Urothelium cell line (cell line): ENCODE results near the gene PCDH9.
A peak's percentile ranks its signal among the peaks of the same experiment; 100 is the strongest.

Experiments
- DNase-seq: peaks from one replicate; pipeline ENCODE4 v3.0.0; 2011; ENCODE audit warnings: low spot score, mixed read lengths
- FAIRE-seq: peaks from 2 replicates; lab custom pipeline; 2011; peaks lifted over from hg19 to GRCh38; lab: Jason Lieb, UNC

The PCDH9 gene

GRCh38 chr13:67167420-67167819, 62.7 kb downstream of the PCDH9 start:
- FAIRE-seq (no peak), DNase-seq (no peak)

- no peak for DNase-seq
- FAIRE-seq: no peak
These were observed 69.0 kb downstream of the PCDH9 start for GRCh38 chr13:67161176-67161575.

GRCh38 chr13:67158903-67159302, 71.2 kb downstream of the PCDH9 start:
- no peak for DNase-seq
- FAIRE-seq: no peak

GRCh38 chr13:67156723-67157060, 73.4 kb downstream of the PCDH9 start:
- DNase-seq: no peak
- no peak for FAIRE-seq

- FAIRE-seq (no peak), DNase-seq (no peak)
These were observed 74.0 kb downstream of the PCDH9 start for GRCh38 chr13:67155898-67156722.

GRCh38 chr13:67152085-67152484, 78.1 kb downstream of the PCDH9 start:
- FAIRE-seq (no peak), DNase-seq (no peak)

- FAIRE-seq (no peak), DNase-seq (no peak)
These were observed 78.5 kb downstream of the PCDH9 start for GRCh38 chr13:67151652-67152051.

GRCh38 chr13:67150608-67151007, 79.5 kb downstream of the PCDH9 start:
- DNase-seq: no peak

GRCh38 chr13:67148161-67148571, 82.0 kb downstream of the PCDH9 start:
- DNase-seq (peak; percentile 7), FAIRE-seq (no peak)

More at GRCh38 chr13:67150608-67151007, 79.5 kb downstream of the PCDH9 start:
- FAIRE-seq: no peak

- DNase-seq (peak; percentile 6), FAIRE-seq (no peak)
These were observed 82.6 kb downstream of the PCDH9 start for GRCh38 chr13:67147342-67148133.

GRCh38 chr13:67146523-67147130, 83.5 kb downstream of the PCDH9 start:
- FAIRE-seq: no peak
- DNase-seq: no peak

GRCh38 chr13:67145950-67146349, 84.2 kb downstream of the PCDH9 start:
- FAIRE-seq (no peak), DNase-seq (no peak)

- DNase-seq (no peak), FAIRE-seq (no peak)
These were observed 86.5 kb downstream of the PCDH9 start for GRCh38 chr13:67143544-67144115.

GRCh38 chr13:67140006-67140405, 90.1 kb downstream of the PCDH9 start:
- FAIRE-seq (no peak), DNase-seq (no peak)

GRCh38 chr13:67139551-67139950, 90.6 kb downstream of the PCDH9 start:
- no peak for FAIRE-seq
- no peak for DNase-seq

- FAIRE-seq (no peak), DNase-seq (no peak)
These were observed 91.2 kb downstream of the PCDH9 start for GRCh38 chr13:67138970-67139369.

GRCh38 chr13:67137044-67137735, 92.9 kb downstream of the PCDH9 start:
- FAIRE-seq (no peak), DNase-seq (no peak)

- DNase-seq (no peak), FAIRE-seq (no peak)
These were observed 94.0 kb downstream of the PCDH9 start for GRCh38 chr13:67136157-67136556.

GRCh38 chr13:67135356-67135755, 94.8 kb downstream of the PCDH9 start:
- DNase-seq (no peak), FAIRE-seq (no peak)

- FAIRE-seq (no peak), DNase-seq (no peak)
These were observed 95.6 kb downstream of the PCDH9 start for GRCh38 chr13:67134417-67135129.
